H1 (cell line): ENCODE data around the gene MED12L. TPM values are rescaled to one million over a fixed set of nuclear protein-coding genes. Genes with fewer than 3 reads are reported as not detected.

ENCODE experiments used
- CTCF ChIA-PET: fragments of 300-600 bp; sonication (Branson Sonifier 250); formaldehyde crosslinking; loops from one replicate; lab custom pipeline; 2021; ENCODE audit not compliant: partially characterized antibody; lab: Charles Lee
- POLR2A ChIA-PET: fragments of 300-600 bp; sonication (Branson Sonifier 250); formaldehyde crosslinking; loops from one replicate; lab custom pipeline; 2021; ENCODE audit warnings: inconsistent platforms; ENCODE audit not compliant: partially characterized antibody; lab: Charles Lee
- DNase-seq, 2 experiments: peaks; one replicate each; pipeline versions ENCODE4 v3.0.0 to v3.0.0-alpha.2; 2010 to 2022; ENCODE audit warnings: low spot score in 2 of 2, low read depth in 1 of 2, mixed read lengths in 1 of 2
- FAIRE-seq: peaks from 2 replicates; lab custom pipeline; 2011; peaks lifted over from hg19 to GRCh38; lab: Jason Lieb, UNC
- H2AFZ ChIP-seq: 2 replicates; pipeline ENCODE4 v1.8.1; 2012; ENCODE audit warnings: low read length, inconsistent platforms
- H2AK5ac ChIP-seq: 2 replicates; pipeline ENCODE4 v1.6.1; 2013; ENCODE audit warnings: low read depth, low read length
- H2BK120ac ChIP-seq: replicated peaks from 2 replicates; pipeline ENCODE3; 2013; ENCODE audit warnings: low read depth, low read length, inconsistent platforms
- H2BK12ac ChIP-seq: 2 replicates; pipeline ENCODE4 v1.6.1; 2013; ENCODE audit warnings: low read depth, low read length
- H2BK15ac ChIP-seq: 2 replicates; pipeline ENCODE4 v1.6.1; 2013; ENCODE audit warnings: low read length
- H2BK20ac ChIP-seq: 2 replicates; pipeline ENCODE4 v1.6.1; 2013; ENCODE audit warnings: low read length
- H2BK5ac ChIP-seq: 2 replicates; pipeline ENCODE4 v1.6.1; 2013; ENCODE audit warnings: low read depth, low read length
- H3K14ac ChIP-seq: 2 replicates; pipeline ENCODE4 v1.6.1; 2013; ENCODE audit warnings: inconsistent platforms; ENCODE audit not compliant: insufficient read length
- H3K18ac ChIP-seq: 2 replicates; pipeline ENCODE4 v1.6.1; 2013; ENCODE audit warnings: low read length; ENCODE audit errors: extremely low read depth
- H3K23ac ChIP-seq: 2 replicates; pipeline ENCODE4 v1.6.1; 2013; ENCODE audit warnings: inconsistent platforms; ENCODE audit not compliant: insufficient read length
- H3K23me2 ChIP-seq: 2 replicates; pipeline ENCODE4 v1.6.1; 2013; ENCODE audit warnings: low read depth, low read length
- H3K27ac ChIP-seq: 2 replicates; pipeline ENCODE4 v1.6.1; 2011; ENCODE audit warnings: low read depth, low read length, inconsistent platforms
- H3K27me3 ChIP-seq, 4 experiments: replicated peaks in 1 of 4; 1 replicate in 1 of 4; 2 replicates in 3 of 4; pipeline versions ENCODE4 v1.6.1 to v1.8.1; 2011 to 2013; ENCODE audit warnings: low read length in 3 of 4, mild to moderate bottlenecking in 3 of 4, inconsistent platforms in 2 of 4, mixed read lengths in 2 of 4, moderate library complexity in 1 of 4; ENCODE audit not compliant: control insufficient read depth in 3 of 4, insufficient read depth in 3 of 4; ENCODE audit errors: extremely low read depth in 1 of 4
- H3K36me3 ChIP-seq, 4 experiments: 2 replicates each; pipeline versions ENCODE4 v1.6.1 to v1.8.1; 2011 to 2013; ENCODE audit warnings: mild to moderate bottlenecking in 4 of 4, low read length in 3 of 4, moderate library complexity in 2 of 4, control low read depth in 1 of 4, inconsistent platforms in 1 of 4; ENCODE audit not compliant: insufficient read depth in 4 of 4, control insufficient read depth in 2 of 4
- H3K4ac ChIP-seq: replicated peaks from 2 replicates; pipeline ENCODE3; 2013; ENCODE audit warnings: low read length, low read depth, mixed read lengths, inconsistent platforms; ENCODE audit not compliant: insufficient read length
- H3K4me1 ChIP-seq, 4 experiments: replicated peaks in 1 of 4; 1 replicate in 1 of 4; 2 replicates in 3 of 4; pipeline versions ENCODE4 v1.6.1 to v1.8.1; 2011 to 2013; ENCODE audit warnings: low read length in 3 of 4, inconsistent platforms in 2 of 4, mixed read lengths in 1 of 4; ENCODE audit not compliant: insufficient read depth in 4 of 4, control insufficient read depth in 3 of 4
- H3K4me2 ChIP-seq, 2 experiments: 2 replicates each; pipeline versions ENCODE4 v1.6.1 to v1.8.1; 2011 to 2013; ENCODE audit warnings: low read depth in 2 of 2, low read length in 2 of 2, control low read depth in 1 of 2, inconsistent platforms in 1 of 2, mild to moderate bottlenecking in 1 of 2; ENCODE audit not compliant: insufficient read depth in 1 of 2
- H3K4me3 ChIP-seq, 4 experiments: fragments of 200-600, 300-600 bp in 1 of 4; sonication (generic), shearing (Covaris generic), sonication (Bioruptor Twin) in 1 of 4; 2 replicates each; pipeline versions ENCODE4 v1.5.1 to v1.8.1; 2011 to 2016; ENCODE audit warnings: low read length in 4 of 4, low read depth in 3 of 4, control low read depth in 2 of 4, inconsistent platforms in 2 of 4, mild to moderate bottlenecking in 2 of 4, mixed read lengths in 1 of 4, moderate library complexity in 1 of 4; ENCODE audit not compliant: insufficient read depth in 2 of 4; ENCODE audit errors: extremely low read depth in 1 of 4
- H3K56ac ChIP-seq: replicated peaks from 2 replicates; pipeline ENCODE3; 2013; ENCODE audit warnings: low read depth, mild to moderate bottlenecking, mixed read lengths, low read length, inconsistent platforms; ENCODE audit not compliant: insufficient read length
- H3K79me1 ChIP-seq: 2 replicates; pipeline ENCODE4 v1.6.1; 2013; ENCODE audit warnings: low read depth, low read length, control low read depth
- H3K79me2 ChIP-seq, 2 experiments: 2 replicates each; pipeline versions ENCODE4 v1.6.1 to v1.8.1; 2012 to 2013; ENCODE audit warnings: low read length in 2 of 2, mild to moderate bottlenecking in 2 of 2, inconsistent platforms in 1 of 2; ENCODE audit not compliant: insufficient read depth in 2 of 2, control insufficient read depth in 1 of 2
- H3K9ac ChIP-seq, 4 experiments: replicated peaks in 1 of 4; 1 replicate in 1 of 4; 2 replicates in 3 of 4; pipeline versions ENCODE4 v1.6.1 to v1.8.1; 2011 to 2013; ENCODE audit warnings: low read depth in 3 of 4, low read length in 3 of 4, control low read depth in 2 of 4, mild to moderate bottlenecking in 2 of 4, moderate library complexity in 2 of 4, inconsistent platforms in 1 of 4; ENCODE audit errors: extremely low read depth in 1 of 4
- H3K9me3 ChIP-seq, 2 experiments: 2 replicates each; pipeline versions ENCODE4 v1.6.1 to v1.8.1; 2012 to 2013; ENCODE audit warnings: mild to moderate bottlenecking in 2 of 2, moderate library complexity in 2 of 2, control low read depth in 1 of 2, inconsistent platforms in 1 of 2, low read depth in 1 of 2, low read length in 1 of 2, mixed read lengths in 1 of 2; ENCODE audit not compliant: insufficient read depth in 2 of 2
- H4K20me1 ChIP-seq, 2 experiments: replicated peaks in 1 of 2; 2 replicates each; pipeline versions ENCODE3 to v1.8.1; 2011 to 2013; ENCODE audit warnings: inconsistent platforms in 2 of 2, low read length in 2 of 2, mild to moderate bottlenecking in 1 of 2; ENCODE audit not compliant: insufficient read depth in 2 of 2, control insufficient read depth in 1 of 2
- H4K5ac ChIP-seq: 2 replicates; pipeline ENCODE4 v1.6.1; 2013; ENCODE audit warnings: low read length, low read depth, mixed read lengths, inconsistent platforms; ENCODE audit not compliant: insufficient read length
- H4K8ac ChIP-seq: 2 replicates; pipeline ENCODE4 v1.8.0; 2013; ENCODE audit warnings: mild to moderate bottlenecking, moderate library complexity, low read length, inconsistent platforms; ENCODE audit not compliant: insufficient read depth; ENCODE audit errors: extremely low read depth
- H4K91ac ChIP-seq: replicated peaks from 2 replicates; pipeline ENCODE3; 2013; ENCODE audit warnings: low read length, mixed read lengths, inconsistent platforms; ENCODE audit not compliant: insufficient read length
- HDAC2 ChIP-seq, 2 experiments: fragments of 300-600 bp in 1 of 2; sonication (generic) in 1 of 2; IDR thresholded peaks; 2 replicates each; pipeline ENCODE4 v1.6.1; 2011 to 2012; ENCODE audit warnings: low read depth in 2 of 2, low read length in 2 of 2, mild to moderate bottlenecking in 2 of 2, moderate library complexity in 2 of 2, borderline replicate concordance in 1 of 2, inconsistent platforms in 1 of 2
- MAX ChIP-seq: IDR thresholded peaks from 2 replicates; pipeline ENCODE4 v1.6.1; 2012; ENCODE audit warnings: inconsistent platforms
- RAD21 ChIP-seq, 2 experiments: IDR thresholded peaks in 1 of 2; conservative IDR thresholded peaks in 1 of 2; 2 replicates each; pipeline ENCODE4 v1.6.1; 2011; ENCODE audit warnings: low read depth in 2 of 2, low read length in 2 of 2, improper control_type of control experiment in 1 of 2, inconsistent platforms in 1 of 2, mild to moderate bottlenecking in 1 of 2, moderate library complexity in 1 of 2
- USF2 ChIP-seq: IDR thresholded peaks from 2 replicates; pipeline ENCODE4 v1.6.1; 2011; ENCODE audit warnings: low read length, improper control_type of control experiment
- WGBS, 2 experiments: shearing (Covaris generic) in 1 of 2; methylation state at CpG; one replicate each; pipeline versions ENCODE4 v1.1.6 to v1.1.7; 2013 to 2015; ENCODE audit warnings: low lambda C conversion rate in 2 of 2, mixed read lengths in 2 of 2, inconsistent platforms in 1 of 2, low coverage in 1 of 2, missing lambda C conversion rate in 1 of 2; ENCODE audit not compliant: insufficient replicate concordance in 2 of 2, insufficient coverage in 1 of 2, insufficient read length in 1 of 2; ENCODE audit errors: extremely low coverage in 1 of 2, missing lambda C conversion rate in 1 of 2; 5-methylcytosine and 5-hydroxymethylcytosine counted together
- polyA plus RNA-seq, 7 experiments: library from polyadenylated mRNA; depleted of rRNA in 3 of 7; stranded (reverse) in 5 of 7; unstranded in 2 of 7; fragments of >200 nt in 5 of 7; fragments of 200-250 nt in 2 of 7; gene quantifications; 1 replicate in 5 of 7; 2 replicates in 1 of 7; 4 replicates in 1 of 7; pipeline versions ENCODE4 v1.2.1 to v1.2.3, GENCODE V29; 2011 to 2013; ENCODE audit warnings: missing spikeins in 2 of 7, mixed read lengths in 2 of 7
- total RNA-seq: library from RNA; stranded (reverse); fragmentation: NEBNext Ultra II Directional; extraction: Animal tissue kit (Norgen Biotek cat#: 25700); gene quantifications from 2 replicates; pipeline ENCODE4 v1.2.1, GENCODE V29; 2021

Gene MED12L
- total and polyA plus RNA-seq, 2 of the 8 experiments (the other 6 are each of a cell fraction or from before 2014, with no cell fraction given), result 3.6 to 26.2 TPM

GRCh38 chr3:151133175-151133574 is 47.7 kb downstream of the MED12L start:
- Histone ChIP-seq H3K79me2 (no peaks in the 10 kb centered on the region), H2BK12ac (no peak overlapping the region), H3K14ac (no peak overlapping the region), H4K20me1 (peaks cover 0 to 1% of the 10 kb centered on the region in 2 experiments), H2BK15ac (no peak overlapping the region), H3K56ac (no peak overlapping the region), H3K18ac (no peak overlapping the region), H3K27me3 (no peaks in the 10 kb centered on the region), H2AFZ (no peak overlapping the region), H3K4me1 (peaks cover 0 to 2% (median 0%) of the 10 kb centered on the region in 4 experiments; a peak in 1 of 7 replicates), H4K91ac (no peak overlapping the region), H3K79me1 (peaks cover 3% of the 10 kb centered on the region; the same call in 1 of the 2 replicates), H3K23me2 (no peaks in the 10 kb centered on the region), H2BK120ac (no peak overlapping the region), H3K23ac (no peak overlapping the region), H3K27ac (no peak overlapping the region), H3K9ac (no peak overlapping the region), H3K9me3 (no peaks in the 10 kb centered on the region), H2AK5ac (no peak overlapping the region), H3K4me3 (no peak overlapping the region), H2BK20ac (no peak overlapping the region), H4K8ac (no peak overlapping the region), H3K4ac (no peak overlapping the region), H3K4me2 (no peak overlapping the region), H2BK5ac (no peak overlapping the region), H3K36me3 (peaks cover 0 to 7% (median 0%) of the 10 kb centered on the region in 4 experiments; a peak in 4 of 8 replicates), H4K5ac (no peak overlapping the region)
- WGBS, 2 experiments, result 71% methylated on average over 3 of the region's 3 CpGs; no CpG with 5 or more reads in 1 of the 2 experiments
- no peak for FAIRE-seq
- no peak for DNase-seq
- CTCF ChIA-PET, result interaction anchor here (0.7 to 1.6 kb wide), 7 partner anchors 11 to 69 kb away, joined by 3 to 4 read pairs (median 3); no protein-coding TSS in a partner anchor
- POLR2A ChIA-PET, result interaction anchor here (0.6 kb wide), 1 partner anchor 10 kb away, joined by 3 read pairs; no protein-coding TSS in a partner anchor
- TF ChIP-seq USF2, result no peak
- no peak for TF ChIP-seq HDAC2 (IDR thresholded peaks at IDR 0.05; ENCODE audit: borderline replicate concordance in 1 of 2, low read depth in 2 of 2, low read length in 2 of 2)
- TF ChIP-seq RAD21 (IDR thresholded peaks at IDR 0.05 in 1 of 2, conservative IDR thresholded peaks at IDR 0.05 in 1 of 2; ENCODE audit: low read depth in 2 of 2, low read length in 2 of 2), result no peak
- TF ChIP-seq MAX, result no peak
